D721Med (cell line): ENCODE results near the gene EID2B.

Experiments used
- DNase-seq: peaks from one replicate; pipeline ENCODE4 v3.0.0; 2011; ENCODE audit warnings: low spot score; ENCODE audit not compliant: insufficient read length
- FAIRE-seq: peaks from 2 replicates; lab custom pipeline; 2011; peaks lifted over from hg19 to GRCh38; lab: Jason Lieb, UNC
- CTCF ChIP-seq: IDR thresholded peaks from 2 replicates; pipeline ENCODE4 v1.5.1; 2012; ENCODE audit warnings: mild to moderate bottlenecking, control low read depth; ENCODE audit not compliant: insufficient read depth; ENCODE audit errors: missing control alignments

The EID2B gene, protein sequence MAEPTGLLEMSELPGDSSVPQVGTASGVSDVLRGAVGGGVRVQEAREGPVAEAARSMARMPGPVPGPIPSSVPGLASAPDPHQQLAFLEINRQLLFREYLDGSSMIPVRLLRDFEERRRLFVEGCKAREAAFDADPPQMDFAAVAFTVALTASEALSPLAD

DNA sequence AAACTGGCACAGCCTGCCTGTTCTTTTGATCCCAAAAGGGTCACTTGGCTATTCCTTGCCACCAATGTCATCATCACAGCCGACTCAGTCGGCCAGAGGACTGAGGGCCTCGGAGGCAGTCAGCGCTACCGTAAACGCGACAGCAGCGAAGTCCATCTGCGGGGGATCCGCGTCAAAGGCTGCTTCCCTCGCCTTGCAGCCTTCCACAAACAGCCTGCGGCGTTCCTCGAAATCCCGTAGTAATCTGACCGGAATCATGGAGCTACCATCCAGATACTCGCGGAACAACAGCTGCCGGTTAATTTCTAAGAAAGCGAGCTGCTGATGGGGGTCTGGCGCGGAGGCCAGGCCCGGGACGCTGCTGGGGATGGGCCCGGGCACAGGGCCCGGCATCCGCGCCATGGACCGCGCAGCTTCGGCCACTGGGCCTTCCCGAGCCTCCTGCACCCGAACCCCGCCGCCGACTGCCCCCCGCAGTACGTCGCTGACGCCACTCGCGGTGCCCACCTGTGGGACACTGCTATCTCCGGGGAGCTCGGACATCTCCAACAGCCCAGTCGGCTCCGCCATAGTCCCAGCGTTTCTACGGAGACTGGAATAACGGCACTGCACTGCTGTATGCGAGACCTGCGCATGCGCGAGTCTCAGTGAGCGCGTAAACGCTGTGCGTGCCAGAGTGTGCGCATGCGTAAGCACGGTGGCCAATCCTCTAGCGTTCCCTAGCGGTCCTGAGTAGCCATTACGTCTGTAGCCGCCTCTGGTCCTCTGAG, at the start of gene EID2B:
TSS of gene EID2B (minus strand) at position 620 of the 770 bp plus-strand sequence. CDS start at position 570, 50 bp downstream.
- DNase-seq = peak; percentile 85
- TF ChIP-seq CTCF = peak; percentile 99
- FAIRE-seq = no peak

GRCh38 chr19:39582442-39582841, 49.8 kb upstream of the EID2B start:
- FAIRE-seq = no peak
- TF ChIP-seq CTCF = no peak
- DNase-seq = no peak

DNA sequence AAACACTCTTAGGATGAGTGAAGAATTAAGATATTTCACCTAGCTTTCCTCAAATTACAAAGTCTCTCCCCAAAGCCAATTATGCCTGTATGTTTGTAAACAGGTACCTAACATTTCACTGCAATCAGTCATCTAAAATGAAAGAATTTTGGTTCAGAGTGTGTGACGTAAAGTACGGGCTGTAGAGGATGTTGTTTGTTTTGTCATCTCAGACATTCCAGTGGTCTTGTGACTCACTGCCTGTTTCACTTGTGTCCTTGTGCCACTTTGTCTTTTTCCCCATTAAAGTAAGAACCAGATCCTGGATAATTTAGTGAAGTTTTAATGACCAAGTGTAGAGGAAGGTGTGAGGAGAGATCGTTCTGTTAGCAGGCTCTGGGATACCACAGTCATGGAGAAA, 36.0 kb upstream of the EID2B start:
- DNase-seq (no peak), FAIRE-seq (no peak)
- no peak for TF ChIP-seq CTCF

- no peak for TF ChIP-seq CTCF
- FAIRE-seq = no peak
- DNase-seq = no peak
Measured at GRCh38 chr19:39566064-39566463, 33.4 kb upstream of the EID2B start.

GRCh38 chr19:39563408-39563807, 30.8 kb upstream of the EID2B start:
- FAIRE-seq (no peak), DNase-seq (no peak)
- TF ChIP-seq CTCF = no peak

- DNase-seq (no peak), FAIRE-seq (no peak)
- TF ChIP-seq CTCF = no peak
Measured at GRCh38 chr19:39558624-39559117, 26.0 kb upstream of the EID2B start.
